Thymus (tissue), 14 donors: ENCODE measurements around the gene TMEM245. TPM values are rescaled to one million over a fixed set of nuclear protein-coding genes. Genes with fewer than 3 reads are reported as not detected.

ENCODE experiments used
- DNase-seq, 9 donors: peaks; one replicate each; pipeline ENCODE4 v3.0.0-alpha.2; 2013; ENCODE audit warnings: low spot score in 9 of 9, low read depth in 6 of 9, missing footprints in 1 of 9
- H3K27ac ChIP-seq, 2 donors: one replicate each; pipeline ENCODE4 v1.5.1; 2013; ENCODE audit warnings: control low read depth in 1 of 2, low read depth in 1 of 2, low read length in 1 of 2, mild to moderate bottlenecking in 1 of 2, moderate library complexity in 1 of 2
- H3K27me3 ChIP-seq, 2 donors: one replicate each; pipeline ENCODE4 v1.5.1; 2013; ENCODE audit warnings: low read length in 1 of 2; ENCODE audit not compliant: control insufficient read depth in 2 of 2, insufficient read depth in 1 of 2
- H3K36me3 ChIP-seq, 2 donors: one replicate each; pipeline ENCODE4 v1.5.1; 2013; ENCODE audit warnings: low read length in 1 of 2, mild to moderate bottlenecking in 1 of 2, moderate library complexity in 1 of 2; ENCODE audit not compliant: control insufficient read depth in 2 of 2, insufficient read depth in 2 of 2
- H3K4me1 ChIP-seq, 2 donors: one replicate each; pipeline ENCODE4 v1.5.1; 2013; ENCODE audit warnings: low read length in 2 of 2; ENCODE audit not compliant: control insufficient read depth in 2 of 2, insufficient read depth in 2 of 2
- H3K4me3 ChIP-seq, 2 donors: one replicate each; pipeline ENCODE4 v1.5.1; 2013; ENCODE audit warnings: low read length in 2 of 2, control low read depth in 1 of 2, mild to moderate bottlenecking in 1 of 2
- H3K9me3 ChIP-seq, 2 donors: one replicate each; pipeline ENCODE4 v1.5.1; 2013; ENCODE audit warnings: low read length in 1 of 2, mild to moderate bottlenecking in 1 of 2; ENCODE audit not compliant: control insufficient read depth in 2 of 2, insufficient read depth in 1 of 2
- WGBS: extraction: QIAGEN DNeasy Blood & Tissue Kit; methylation state at CpG from one replicate; pipeline ENCODE4 v1.1.7; 2013; 5-methylcytosine and 5-hydroxymethylcytosine counted together
- long read RNA-seq, 10 donors: transcript quantifications; one replicate each; lab custom pipeline, GENCODE V29; 2026
- polyA plus RNA-seq: library from polyadenylated mRNA; stranded (reverse); fragments of 200-250 nt; gene quantifications from one replicate; pipeline ENCODE4 v1.2.3, GENCODE V29; 2013
- total RNA-seq: library from RNA; stranded (reverse); fragments of 120-200 nt; gene quantifications from one replicate; pipeline ENCODE4 v1.2.4, GENCODE V29; 2013
- donor health status: healthy.

Gene TMEM245
- total RNA-seq (21.1 TPM), polyA plus RNA-seq (9.3 TPM)
- long read RNA-seq, donor 1: 0 reads
- long read RNA-seq, donor 2: 0 reads
- long read RNA-seq, donor 3: 0 reads
- long read RNA-seq, donor 4, partial matches to known transcripts: 0 of 1 reads
- long read RNA-seq, donor 4, other reads (novel, unspliced or antisense): 0 of 1 reads
- long read RNA-seq, donor 5, partial matches to known transcripts: 0 of 7 reads
- long read RNA-seq, donor 5, other reads (novel, unspliced or antisense): 7 of 7 reads
- long read RNA-seq, donor 6, partial matches to known transcripts: 12 of 14 reads
- long read RNA-seq, donor 6, other reads (novel, unspliced or antisense): 0 of 14 reads
- long read RNA-seq, donor 7: 0 reads
- long read RNA-seq, donor 8: 0 reads
- long read RNA-seq, donor 9, partial matches to known transcripts: 0 of 1 reads
- long read RNA-seq, donor 9, other reads (novel, unspliced or antisense): 0 of 1 reads
- long read RNA-seq, donor 10: 0 reads

GRCh38 chr9:109119439-109120203, at the start of gene TMEM245:
Gene TMEM245 (minus strand): TSS chr9:109119947. CDS start chr9:109119913, 34 bp downstream.
- H3K27ac ChIP-seq: peak within 1 kb of the TSS; percentile 74 to 83
- H3K27me3 ChIP-seq: no peaks in the 10 kb centered on the region
- H3K36me3 ChIP-seq: no peaks in the 10 kb centered on the region
- WGBS: under 1% methylated on average over 88 of the region's 88 CpGs
- peak within 1 kb of the TSS; percentile 81 to 86 for H3K4me3 ChIP-seq
- DNase-seq: peak; percentile 91 to 98 (median 95)
- H3K4me1 ChIP-seq: peaks cover 11 to 33% of the 10 kb centered on the region in 2 donors
- H3K9me3 ChIP-seq: no peaks in the 10 kb centered on the region

DNA sequence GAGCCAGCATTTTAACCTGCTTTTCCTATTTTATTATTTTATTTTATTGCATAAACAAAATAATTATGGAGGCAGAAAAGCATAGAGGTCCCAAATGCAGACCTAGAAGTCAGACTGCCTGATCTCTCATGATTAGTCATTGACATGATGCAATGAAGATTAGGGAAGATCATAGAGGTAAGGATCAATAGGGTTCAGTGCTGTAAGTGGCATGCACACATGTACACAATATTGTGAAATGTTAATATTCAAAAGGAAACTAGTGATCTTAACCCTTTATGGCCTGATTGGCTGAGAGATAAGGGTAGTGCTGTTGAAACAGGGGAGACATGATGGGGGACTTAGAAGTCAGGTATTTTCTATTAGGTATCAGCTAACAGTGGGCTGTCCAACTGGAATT, 48.4 kb upstream of the TMEM245 start:
- H3K36me3 ChIP-seq: no peaks in the 10 kb centered on the region
- H3K9me3 ChIP-seq: peaks cover 0 to 1% of the 10 kb centered on the region in 2 donors
- peaks cover 29 to 51% of the 10 kb centered on the region in 2 donors for H3K27me3 ChIP-seq
- H3K27ac ChIP-seq: no peak overlapping the region
- no peaks in the 10 kb centered on the region for H3K4me1 ChIP-seq
- no peak overlapping the region for H3K4me3 ChIP-seq
- no peak for DNase-seq

DNA sequence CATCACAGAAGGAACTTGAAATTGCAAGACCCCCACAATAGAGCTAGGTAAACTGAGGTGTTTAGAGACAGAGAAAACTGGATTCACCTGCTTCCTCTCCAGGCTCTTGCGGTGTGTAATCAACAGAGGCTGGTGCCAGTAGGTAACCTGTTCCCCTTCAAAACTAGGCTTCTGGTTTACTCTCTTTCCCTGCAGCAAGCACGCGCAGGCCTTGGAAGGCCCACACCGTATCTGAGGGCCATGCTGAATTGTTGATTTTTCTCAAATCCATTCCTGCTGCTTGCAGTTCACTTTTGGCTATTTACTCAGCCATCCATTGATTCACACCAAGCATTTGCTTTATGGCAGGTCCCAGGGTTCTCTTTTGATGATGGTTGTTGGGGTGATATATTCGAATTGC, 48.0 kb upstream of the TMEM245 start:
- Histone ChIP-seq H3K4me3 (no peak overlapping the region), H3K36me3 (no peaks in the 10 kb centered on the region), H3K27ac (no peak overlapping the region), H3K4me1 (no peaks in the 10 kb centered on the region), H3K27me3 (peaks cover 29 to 51% of the 10 kb centered on the region in 2 donors), H3K9me3 (peaks cover 0 to 1% of the 10 kb centered on the region in 2 donors)
- WGBS: 96% methylated on average over 5 of the region's 5 CpGs
- no peak for DNase-seq

GRCh38 chr9:109166771-109167601, 47.2 kb upstream of the TMEM245 start, which contains the start of gene FRRS1L:
Gene FRRS1L (minus strand): TSS chr9:109167249. CDS start chr9:109167138, 111 bp downstream.
- H3K4me1 ChIP-seq: no peaks in the 10 kb centered on the region
- H3K27me3 ChIP-seq: peaks cover 29 to 51% of the 10 kb centered on the region in 2 donors
- no peak within 1 kb of the TSS for H3K27ac ChIP-seq
- 9% methylated on average over 85 of the region's 86 CpGs for WGBS
- H3K9me3 ChIP-seq: peaks cover 0 to 1% of the 10 kb centered on the region in 2 donors
- no peak for DNase-seq
- H3K4me3 ChIP-seq: peak within 1 kb of the TSS in 1 of 2 donors; percentile 20
- H3K36me3 ChIP-seq: no peaks in the 10 kb centered on the region

DNA sequence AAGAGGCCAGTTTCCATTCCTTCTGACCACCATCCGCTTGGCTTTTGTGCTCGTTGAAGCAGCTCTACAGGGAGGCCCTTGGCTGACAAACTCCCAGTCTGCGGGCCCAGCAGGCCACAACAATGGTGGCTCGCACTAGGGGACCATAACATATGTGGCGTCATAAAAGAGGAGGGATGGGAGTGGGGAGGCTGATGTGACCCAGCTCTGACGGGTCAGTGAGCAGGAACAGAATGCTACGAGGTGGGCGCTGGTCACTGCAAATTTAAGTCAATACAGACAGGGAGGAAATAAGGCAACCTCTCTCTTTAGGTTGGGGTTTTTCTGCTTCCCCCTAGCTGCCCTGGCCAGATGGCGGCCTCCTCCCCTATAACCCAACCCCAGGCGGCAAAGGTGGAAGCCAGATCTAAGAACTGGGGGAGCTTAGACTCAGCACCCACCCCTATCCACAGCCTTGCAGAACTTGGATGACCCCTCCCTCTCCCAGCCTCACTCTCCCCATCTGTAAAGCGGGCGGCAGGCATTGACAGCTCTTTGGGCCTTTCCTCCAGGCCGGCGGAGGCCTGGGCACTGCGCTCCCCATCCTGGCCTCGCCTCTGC, 46.5 kb upstream of the TMEM245 start:
- no peaks in the 10 kb centered on the region for H3K36me3 ChIP-seq
- H3K9me3 ChIP-seq: peaks cover 0 to 1% of the 10 kb centered on the region in 2 donors
- H3K27ac ChIP-seq: no peak overlapping the region
- no peak overlapping the region for H3K4me3 ChIP-seq
- WGBS: 88% methylated on average over 16 of the region's 16 CpGs
- no peaks in the 10 kb centered on the region for H3K4me1 ChIP-seq
- DNase-seq: no peak
- peaks cover 29 to 51% of the 10 kb centered on the region in 2 donors for H3K27me3 ChIP-seq

- Histone ChIP-seq H3K27ac (no peak overlapping the region), H3K36me3 (no peaks in the 10 kb centered on the region), H3K9me3 (peaks cover 0 to 1% of the 10 kb centered on the region in 2 donors), H3K4me3 (no peak overlapping the region), H3K4me1 (no peaks in the 10 kb centered on the region), H3K27me3 (peaks cover 29 to 46% of the 10 kb centered on the region in 2 donors)
- DNase-seq: no peak
- WGBS: 72% methylated on average over 5 of the region's 5 CpGs
Measured at GRCh38 chr9:109164042-109164441, 44.3 kb upstream of the TMEM245 start.

DNA sequence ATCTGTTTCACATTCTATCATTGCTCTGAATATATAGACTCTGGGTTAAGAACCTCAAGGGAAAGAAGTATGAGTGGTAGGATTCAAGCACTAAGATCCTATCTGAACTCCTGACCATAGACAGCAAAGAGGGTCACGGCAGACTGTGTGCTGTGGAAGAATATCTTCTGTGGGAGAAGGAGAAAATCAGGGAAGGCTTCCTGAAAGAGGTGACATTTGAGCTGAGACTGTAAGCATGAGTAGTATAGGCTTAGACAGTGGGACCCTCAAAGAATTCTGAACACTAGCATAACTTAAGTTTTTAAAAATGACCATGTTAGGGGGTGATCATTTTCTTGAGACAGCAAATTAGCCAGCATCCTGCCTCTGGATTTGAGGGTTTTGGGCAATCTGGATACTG, 43.4 kb upstream of the TMEM245 start:
- H3K4me1 ChIP-seq: no peaks in the 10 kb centered on the region
- H3K9me3 ChIP-seq: peaks cover 0 to 1% of the 10 kb centered on the region in 2 donors
- WGBS: 97% methylated on average over 1 of the region's 1 CpG
- no peak overlapping the region for H3K4me3 ChIP-seq
- no peaks in the 10 kb centered on the region for H3K36me3 ChIP-seq
- peaks cover 26 to 40% of the 10 kb centered on the region in 2 donors for H3K27me3 ChIP-seq
- DNase-seq: no peak
- no peak overlapping the region for H3K27ac ChIP-seq

- H3K9me3 ChIP-seq: peaks cover 0 to 1% of the 10 kb centered on the region in 2 donors
- no peak for DNase-seq
- H3K36me3 ChIP-seq: no peaks in the 10 kb centered on the region
- no peak overlapping the region for H3K27ac ChIP-seq
- WGBS: over 99% methylated on average over 3 of the region's 3 CpGs
- H3K27me3 ChIP-seq: peaks cover 23 to 35% of the 10 kb centered on the region in 2 donors
- H3K4me1 ChIP-seq: no peaks in the 10 kb centered on the region
- no peak overlapping the region for H3K4me3 ChIP-seq
Measured at GRCh38 chr9:109162677-109163076, 42.9 kb upstream of the TMEM245 start.
